Measurements from ENCODE around the gene MBD5. TPM values are rescaled to one million over a fixed set of nuclear protein-coding genes. Genes with fewer than 3 reads are reported as not detected.

MBD5 gene
- total RNA-seq, 1 experiment from 2014 or later = 33.9 TPM

- CTCF ChIA-PET = interaction anchor here (1.0 to 3.0 kb wide), 2 partner anchors 14 to 80 kb away, joined by 3 to 27 read pairs; no protein-coding TSS in a partner anchor
Observed at GRCh38 chr2:148523315-148523714, 502.4 kb downstream of the MBD5 start.

GRCh38 chr2:148524519-148524919, 503.6 kb downstream of the MBD5 start:
- H3K9me3 Mint-ChIP-seq (ENCODE audit: unreplicated experiment) = no peaks in the 10 kb centered on the region
- H3K4me3 Mint-ChIP-seq (ENCODE audit: unreplicated experiment) = no peak overlapping the region
- BruUV-seq (replicated peaks) = no TSS peak
- no peak for DNase-seq (ENCODE audit: unreplicated experiment)
- H3K27me3 Mint-ChIP-seq (ENCODE audit: insufficient read depth, unreplicated experiment) = no peaks in the 10 kb centered on the region
- POLR2A ChIA-PET = no interaction called here
- no peaks in the 10 kb centered on the region for H3K4me1 Mint-ChIP-seq (ENCODE audit: insufficient read depth, unreplicated experiment)
- no peaks in the 10 kb centered on the region for H3K36me3 Mint-ChIP-seq (ENCODE audit: insufficient read depth, unreplicated experiment)
- intact Hi-C loops (cut with micrococcal nuclease) = no loop called here
- no peak overlapping the region for H3K27ac Mint-ChIP-seq (ENCODE audit: low read depth, unreplicated experiment)
- CTCF ChIA-PET = interaction anchor here (0.7 to 0.9 kb wide), 2 partner anchors 15 to 42 kb away, joined by 3 read pairs; no protein-coding TSS in a partner anchor
- TF ChIP-seq CTCF (IDR thresholded peaks at IDR 0.05; ENCODE audit: unreplicated experiment) = no peak

More at GRCh38 chr2:148523315-148523714, 502.4 kb downstream of the MBD5 start:
- Mint-ChIP-seq H3K4me3 (ENCODE audit: unreplicated experiment) (no peak overlapping the region), H3K9me3 (ENCODE audit: unreplicated experiment) (no peaks in the 10 kb centered on the region), H3K27ac (ENCODE audit: low read depth, unreplicated experiment) (no peak overlapping the region), H3K27me3 (ENCODE audit: insufficient read depth, unreplicated experiment) (no peaks in the 10 kb centered on the region), H3K4me1 (ENCODE audit: insufficient read depth, unreplicated experiment) (no peaks in the 10 kb centered on the region), H3K36me3 (ENCODE audit: insufficient read depth, unreplicated experiment) (no peaks in the 10 kb centered on the region)
- no peak for TF ChIP-seq CTCF (IDR thresholded peaks at IDR 0.05; ENCODE audit: unreplicated experiment)
- BruUV-seq (replicated peaks) = no TSS peak
- POLR2A ChIA-PET = no interaction called here
- no peak for DNase-seq (ENCODE audit: unreplicated experiment)
- intact Hi-C loops (cut with micrococcal nuclease) = no loop called here

- no peaks in the 10 kb centered on the region for H3K4me1 Mint-ChIP-seq (ENCODE audit: insufficient read depth, unreplicated experiment)
- no peak for DNase-seq (ENCODE audit: unreplicated experiment)
- ChIA-PET POLR2A (no interaction called here), CTCF (interaction anchor here (0.9 kb wide), 1 partner anchor 16 kb away, joined by 3 read pairs; no protein-coding TSS in a partner anchor)
- no peaks in the 10 kb centered on the region for H3K27me3 Mint-ChIP-seq (ENCODE audit: insufficient read depth, unreplicated experiment)
- H3K27ac Mint-ChIP-seq (ENCODE audit: low read depth, unreplicated experiment) = no peak overlapping the region
- intact Hi-C loops (cut with micrococcal nuclease) = no loop called here
- BruUV-seq (replicated peaks) = no TSS peak
- no peak for TF ChIP-seq CTCF (IDR thresholded peaks at IDR 0.05; ENCODE audit: unreplicated experiment)
- H3K36me3 Mint-ChIP-seq (ENCODE audit: insufficient read depth, unreplicated experiment) = no peaks in the 10 kb centered on the region
- H3K4me3 Mint-ChIP-seq (ENCODE audit: unreplicated experiment) = no peak overlapping the region
- no peaks in the 10 kb centered on the region for H3K9me3 Mint-ChIP-seq (ENCODE audit: unreplicated experiment)
Observed at GRCh38 chr2:148525130-148525529, 504.2 kb downstream of the MBD5 start.

GRCh38 chr2:148526509-148527346, 505.8 kb downstream of the MBD5 start:
- Mint-ChIP-seq H3K9me3 (ENCODE audit: unreplicated experiment) (no peaks in the 10 kb centered on the region), H3K4me3 (ENCODE audit: unreplicated experiment) (no peak overlapping the region), H3K27me3 (ENCODE audit: insufficient read depth, unreplicated experiment) (no peaks in the 10 kb centered on the region), H3K4me1 (ENCODE audit: insufficient read depth, unreplicated experiment) (no peaks in the 10 kb centered on the region), H3K27ac (ENCODE audit: low read depth, unreplicated experiment) (no peak overlapping the region), H3K36me3 (ENCODE audit: insufficient read depth, unreplicated experiment) (no peaks in the 10 kb centered on the region)
- CTCF ChIA-PET = no interaction called here
- BruUV-seq (replicated peaks) = no TSS peak
- no peak for TF ChIP-seq CTCF (IDR thresholded peaks at IDR 0.05; ENCODE audit: unreplicated experiment)
- intact Hi-C loops (cut with micrococcal nuclease) = no loop called here
- DNase-seq (ENCODE audit: unreplicated experiment) = no peak
- POLR2A ChIA-PET = no interaction called here

All from MCF 10A (cell line).